Aorta (tissue), 5 donors: Measurements from ENCODE around the gene LRRC72. TPM values are rescaled to one million over a fixed set of nuclear protein-coding genes. Genes with fewer than 3 reads are reported as not detected.

ENCODE experiments used
- ATAC-seq: fragments of 200-7000 bp; cut with Tn5 transposase; one replicate; pipeline ENCODE4 v1.9.1; 2022; ENCODE audit warnings: moderate library complexity; ENCODE audit not compliant: low FRiP score
- DNase-seq, 2 donors: peaks; one replicate each; pipeline ENCODE4 v3.0.0-alpha.2; 2020
- H3K27ac ChIP-seq, 2 donors: one replicate each; pipeline ENCODE4 v1.5.1; 2013; ENCODE audit warnings: low read length in 2 of 2, mild to moderate bottlenecking in 2 of 2, moderate library complexity in 2 of 2, control low read depth in 1 of 2, inconsistent platforms in 1 of 2, low read depth in 1 of 2
- H3K27me3 ChIP-seq, 2 donors: one replicate each; pipeline ENCODE4 v1.6.1; 2013; ENCODE audit warnings: control low read depth in 1 of 2, low read length in 1 of 2, mild to moderate bottlenecking in 1 of 2, moderate library complexity in 1 of 2; ENCODE audit not compliant: insufficient read depth in 2 of 2, control insufficient read depth in 1 of 2
- H3K36me3 ChIP-seq, 2 donors: one replicate each; pipeline ENCODE4 v1.6.1; 2013; ENCODE audit warnings: control low read depth in 1 of 2, low read length in 1 of 2, mild to moderate bottlenecking in 1 of 2; ENCODE audit not compliant: insufficient read depth in 2 of 2, control insufficient read depth in 1 of 2
- H3K4me1 ChIP-seq, 2 donors: one replicate each; pipeline ENCODE4 v1.6.1; 2013; ENCODE audit warnings: low read length in 2 of 2, control low read depth in 1 of 2, mild to moderate bottlenecking in 1 of 2, moderate library complexity in 1 of 2; ENCODE audit not compliant: insufficient read depth in 2 of 2, control insufficient read depth in 1 of 2
- H3K4me3 ChIP-seq, 2 donors: one replicate each; pipeline ENCODE4 v1.5.1; 2013; ENCODE audit warnings: low read length in 2 of 2, control low read depth in 1 of 2, mild to moderate bottlenecking in 1 of 2
- H3K9me3 ChIP-seq: one replicate; pipeline ENCODE4 v1.6.1; 2013; ENCODE audit warnings: mild to moderate bottlenecking, low read length; ENCODE audit not compliant: control insufficient read depth
- WGBS, 2 donors: extraction: QIAGEN DNeasy Blood & Tissue Kit; methylation state at CpG; one replicate each; pipeline ENCODE4 v1.1.7; 2013; 5-methylcytosine and 5-hydroxymethylcytosine counted together
- intact Hi-C, 2 donors: fragments of 100-400 bp; cut with DNase I; formaldehyde crosslinking; loops; one replicate each; pipeline versions ENCODE4 v1.14.2 to v1.15.0; 2022
- polyA plus RNA-seq, 2 donors: library from polyadenylated mRNA; stranded (reverse); fragments of 200-250 nt; gene quantifications; one replicate each; pipeline ENCODE4 v1.2.3, GENCODE V29; 2013
- total RNA-seq, 2 donors: library from RNA; stranded (reverse); fragmentation: NEBNext Ultra II Directional; extraction: Animal tissue kit (Norgen Biotek cat#: 25700); gene quantifications; one replicate each; pipeline ENCODE4 v1.2.1, GENCODE V29; 2021
- donor health status: healthy with polysubstance abuse.
- donor health status: Bipolar disorder and iron deficiency.
- donor health status: DM: no; HTN: no; CAD: no.
- donor health status: DM: no; HTN: no; CAD: no.
- donor health status: DM: yes; HTN: yes; CAD: no.

Gene LRRC72
- total and polyA plus RNA-seq, 4 donors = not detected

DNA sequence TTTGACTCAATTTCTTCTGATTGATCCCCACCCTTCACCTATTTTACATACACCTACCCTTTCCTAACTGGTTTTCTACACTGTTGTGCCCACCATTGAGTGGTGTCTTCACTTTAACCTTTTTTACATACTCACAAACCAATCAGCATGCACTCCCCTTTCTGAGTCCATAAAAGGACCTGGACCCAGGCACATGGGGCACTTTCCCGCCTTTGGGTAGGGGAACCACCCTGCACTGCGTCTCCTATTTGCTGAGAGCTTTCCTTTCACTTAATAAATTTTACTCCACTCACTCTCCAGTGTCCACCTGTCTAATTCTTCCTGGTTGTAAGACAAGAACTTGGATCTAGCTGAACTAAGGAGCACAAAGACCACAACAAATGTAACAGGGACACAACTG is 85.1 kb downstream of the LRRC72 start:
- Histone ChIP-seq H3K27ac (no peak overlapping the region), H3K36me3 (peaks cover 0 to 4% of the 10 kb centered on the region in 2 donors), H3K4me3 (no peak overlapping the region), H3K4me1 (no peaks in the 10 kb centered on the region), H3K9me3 (no peaks in the 10 kb centered on the region), H3K27me3 (no peaks in the 10 kb centered on the region)
- intact Hi-C loops = no loop called here
- ATAC-seq (no peak), DNase-seq (no peak)
- WGBS, 2 donors = 93 to 94% methylated on average over 2 of the region's 2 CpGs

GRCh38 chr7:16615228-16615627 is 88.6 kb downstream of the LRRC72 start:
- Histone ChIP-seq H3K36me3 (peaks cover 0 to 7% of the 10 kb centered on the region in 2 donors), H3K27ac (no peak overlapping the region), H3K4me3 (no peak overlapping the region), H3K9me3 (no peaks in the 10 kb centered on the region), H3K4me1 (no peaks in the 10 kb centered on the region), H3K27me3 (no peaks in the 10 kb centered on the region)
- WGBS, 2 donors = 76 to 80% methylated on average over 5 of the region's 5 CpGs
- intact Hi-C loops = no loop called here
- no peak for DNase-seq
- no peak for ATAC-seq

GRCh38 chr7:16616122-16616521 is 89.5 kb downstream of the LRRC72 start:
- intact Hi-C loops = no loop called here
- 61 to 63% methylated on average over 4 of the region's 4 CpGs for WGBS, 2 donors
- peaks cover 0 to 7% of the 10 kb centered on the region in 2 donors for H3K36me3 ChIP-seq

DNA sequence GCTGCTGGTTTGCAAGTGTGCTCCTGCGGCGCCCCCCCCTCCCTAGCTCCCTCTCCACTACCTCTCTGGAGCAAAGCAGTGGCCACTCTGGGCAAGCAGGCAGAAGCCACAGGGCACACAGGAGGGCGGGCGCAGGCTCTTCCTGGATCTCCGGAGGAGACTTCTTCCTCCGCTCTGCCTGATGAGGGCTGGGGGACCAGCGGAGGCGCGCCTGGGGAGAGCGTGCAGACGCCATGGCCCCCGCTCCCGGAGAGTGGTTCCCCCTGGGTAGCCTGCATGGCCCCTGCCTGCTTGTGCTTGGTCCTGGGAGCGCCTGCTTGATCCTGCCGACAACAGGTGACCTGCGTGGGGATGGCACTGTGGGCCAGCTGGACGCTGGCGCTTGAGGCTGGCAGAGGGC is 89.9 kb downstream of the LRRC72 start:
- H3K27me3 ChIP-seq = no peaks in the 10 kb centered on the region
- H3K4me1 ChIP-seq = no peaks in the 10 kb centered on the region
- peaks cover 0 to 7% of the 10 kb centered on the region in 2 donors for H3K36me3 ChIP-seq
- H3K4me3 ChIP-seq = no peak overlapping the region
- no peaks in the 10 kb centered on the region for H3K9me3 ChIP-seq
- DNase-seq (no peak), ATAC-seq (no peak)
- intact Hi-C loops = no loop called here
- WGBS, 2 donors = 89 to 90% methylated on average over 18 of the region's 18 CpGs
- no peak overlapping the region for H3K27ac ChIP-seq

More at GRCh38 chr7:16616122-16616521, 89.5 kb downstream of the LRRC72 start:
- H3K27ac ChIP-seq = no peak overlapping the region
- H3K27me3 ChIP-seq = no peaks in the 10 kb centered on the region
- no peaks in the 10 kb centered on the region for H3K9me3 ChIP-seq
- ATAC-seq (no peak), DNase-seq (no peak)
- H3K4me3 ChIP-seq = no peak overlapping the region
- H3K4me1 ChIP-seq = no peaks in the 10 kb centered on the region

DNA sequence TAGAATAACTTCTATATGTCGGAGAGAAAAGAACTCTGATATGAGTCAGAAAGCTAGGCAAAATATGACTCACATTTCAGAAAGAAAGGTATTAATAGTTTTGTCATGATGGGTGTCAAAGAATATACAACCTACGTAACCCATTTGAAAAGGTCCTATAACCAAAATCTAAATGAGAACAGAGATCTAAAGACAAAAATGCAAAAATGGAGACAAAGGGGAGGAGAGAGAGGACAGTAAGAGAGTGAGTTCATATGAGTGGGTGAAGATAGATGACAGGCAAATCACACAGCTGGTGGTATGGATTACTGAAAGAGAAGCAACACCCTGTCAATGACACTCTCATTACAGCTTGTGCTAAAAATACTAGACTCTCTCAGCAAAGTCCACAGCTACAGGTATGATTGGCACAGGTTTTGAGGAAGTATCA is 93.4 kb downstream of the LRRC72 start:
- peaks cover 0 to 7% of the 10 kb centered on the region in 2 donors for H3K36me3 ChIP-seq
- no peak overlapping the region for H3K27ac ChIP-seq
- H3K27me3 ChIP-seq = no peaks in the 10 kb centered on the region
- H3K4me1 ChIP-seq = no peaks in the 10 kb centered on the region
- no peaks in the 10 kb centered on the region for H3K9me3 ChIP-seq
- H3K4me3 ChIP-seq = no peak overlapping the region
- WGBS, 2 donors = 94% methylated on average over 2 of the region's 2 CpGs
- intact Hi-C loops = no loop called here
- DNase-seq (no peak), ATAC-seq (no peak)

DNA sequence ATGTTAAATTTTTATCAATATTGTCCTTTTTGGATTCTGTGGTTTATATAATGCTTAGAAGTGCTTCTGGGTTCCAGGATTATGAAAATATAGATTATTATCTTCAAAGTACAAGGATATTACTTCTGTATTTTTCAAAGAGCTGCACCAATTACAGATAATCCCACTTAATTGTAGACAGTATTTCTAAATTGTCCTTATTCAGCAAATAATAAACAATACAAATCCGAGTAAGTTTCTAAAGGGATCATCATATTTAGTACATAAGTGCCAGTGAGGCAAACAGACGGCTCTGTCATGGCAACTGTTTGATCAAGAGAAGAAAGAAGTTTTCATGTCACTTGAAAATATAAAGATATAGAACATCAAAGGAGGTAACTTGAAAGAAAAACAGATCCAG is 99.8 kb downstream of the LRRC72 start:
- Histone ChIP-seq H3K36me3 (no peaks in the 10 kb centered on the region), H3K9me3 (no peaks in the 10 kb centered on the region), H3K4me3 (no peak overlapping the region), H3K27ac (no peak overlapping the region), H3K4me1 (no peaks in the 10 kb centered on the region), H3K27me3 (no peaks in the 10 kb centered on the region)
- ATAC-seq (no peak), DNase-seq (no peak)
- 92 to 93% methylated on average over 2 of the region's 2 CpGs for WGBS, 2 donors
- intact Hi-C loops = no loop called here

DNA sequence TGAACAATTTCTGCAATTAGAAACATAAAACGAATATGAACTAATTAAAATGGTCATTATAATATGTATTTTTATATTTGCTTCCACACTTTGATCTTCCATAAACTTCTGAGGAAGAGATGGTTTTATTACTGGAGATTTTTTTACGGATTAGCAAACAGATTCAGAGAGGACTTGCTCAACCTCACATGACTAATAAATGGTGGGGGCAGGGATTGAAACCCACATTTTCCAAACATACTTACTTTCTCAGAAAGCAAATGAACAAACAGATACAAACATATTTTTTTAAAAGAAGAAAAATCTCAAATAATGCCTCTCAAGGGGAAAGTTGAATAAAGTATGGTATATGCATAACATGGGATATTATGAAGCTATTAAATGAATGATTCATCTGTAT is 100.6 kb downstream of the LRRC72 start:
- Histone ChIP-seq H3K27ac (no peak overlapping the region), H3K27me3 (no peaks in the 10 kb centered on the region), H3K4me3 (no peak overlapping the region), H3K36me3 (no peaks in the 10 kb centered on the region), H3K4me1 (no peaks in the 10 kb centered on the region), H3K9me3 (no peaks in the 10 kb centered on the region)
- no peak for DNase-seq
- intact Hi-C loops = no loop called here
- no peak for ATAC-seq
- 89 to 92% methylated on average over 2 of the region's 2 CpGs for WGBS, 2 donors

- H3K9me3 ChIP-seq = no peaks in the 10 kb centered on the region
- H3K27me3 ChIP-seq = no peaks in the 10 kb centered on the region
- no peak overlapping the region for H3K4me3 ChIP-seq
- H3K36me3 ChIP-seq = no peaks in the 10 kb centered on the region
- ATAC-seq = no peak
- intact Hi-C loops = no loop called here
- no peak overlapping the region for H3K27ac ChIP-seq
- 75 to 79% methylated on average over 1 of the region's 1 CpG for WGBS, 2 donors
- peaks cover 0 to 2% of the 10 kb centered on the region in 2 donors for H3K4me1 ChIP-seq
- no peak for DNase-seq
These were observed 104.0 kb downstream of the LRRC72 start for GRCh38 chr7:16630654-16631053.
